Measurements from ENCODE around the gene PPP6R1. TPM values are rescaled to one million over a fixed set of nuclear protein-coding genes. Genes with fewer than 3 reads are reported as not detected.

The PPP6R1 gene
- total and polyA plus RNA-seq, 2 of the 13 experiments (the other 11 are each of a cell fraction or from before 2014, with no cell fraction given), result 25.8 to 54.0 TPM

DNA sequence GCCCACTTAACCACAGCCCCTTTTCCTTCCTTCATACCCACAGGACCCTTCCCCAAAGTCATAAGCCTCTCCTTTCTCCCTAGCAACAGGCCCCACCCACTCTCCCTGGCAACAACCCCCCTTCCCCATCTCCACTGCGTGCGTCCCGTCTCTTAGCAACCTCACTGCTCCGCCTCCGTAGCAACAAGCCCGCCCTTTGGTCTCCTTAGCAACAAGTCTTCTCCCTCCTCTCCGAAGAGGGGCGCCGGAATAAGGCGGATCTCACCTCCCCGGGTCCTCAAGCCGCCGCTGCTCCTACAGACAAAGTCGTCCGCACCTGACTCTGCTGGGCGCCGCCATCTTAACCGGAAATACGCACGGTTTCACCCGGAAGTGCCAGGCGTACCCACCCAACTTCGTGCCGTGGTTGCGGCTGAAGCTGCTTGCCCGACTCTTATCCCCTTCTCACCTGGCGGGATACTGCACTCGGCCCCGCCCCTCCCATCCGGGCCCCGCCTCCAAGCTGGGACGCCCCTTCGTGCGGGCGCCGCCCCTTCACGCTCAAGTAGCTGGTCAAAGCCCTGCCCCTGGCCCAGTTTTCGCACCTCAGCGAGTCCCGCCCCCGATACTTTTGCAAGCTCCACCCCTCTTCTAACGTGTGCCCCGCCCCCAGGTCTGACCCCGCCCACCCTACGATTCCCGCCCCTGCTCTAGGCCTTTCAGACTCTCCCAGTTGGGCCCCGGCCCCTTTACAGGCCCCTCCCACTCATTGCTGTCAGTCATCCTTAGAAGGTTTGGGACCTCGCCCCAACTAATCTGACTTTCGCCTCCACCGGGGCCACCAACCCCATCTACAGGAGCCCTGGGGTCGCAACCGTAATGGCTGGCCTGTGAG, 21.2 kb upstream of the PPP6R1 start, which contains the start of gene HSPBP1 (continued):
- TF ChIP-seq PRMT3 (CRISPR knock-in tag; IDR thresholded peaks at IDR 0.05; ENCODE audit: borderline replicate concordance, low read depth) (no peak), ZNF3 (CRISPR knock-in tag; IDR thresholded peaks at IDR 0.05) (no peak), SPEN (CRISPR knock-in tag; IDR thresholded peaks at IDR 0.05; ENCODE audit: low read depth) (no peak), YY1 (IDR thresholded peaks at IDR 0.05; ENCODE audit: insufficient read depth, insufficient replicate concordance, low read depth, low read length) (peak; percentile 99), ELF3 (CRISPR knock-in tag; IDR thresholded peaks at IDR 0.05) (no peak), TAF15 (IDR thresholded peaks at IDR 0.05; ENCODE audit: low read depth, low read length, poor library complexity, severe bottlenecking) (no peak), TEAD3 (CRISPR knock-in tag; optimal IDR thresholded peaks at IDR 0.05; ENCODE audit: borderline replicate concordance) (peak; percentile 83), ZNF674 (CRISPR knock-in tag; IDR thresholded peaks at IDR 0.05; ENCODE audit: low read depth) (no peak), ZNF230 (CRISPR knock-in tag; IDR thresholded peaks at IDR 0.05) (no peak), NONO (IDR thresholded peaks at IDR 0.05) (no peak), NONO (CRISPR knock-in tag; conservative IDR thresholded peaks at IDR 0.05) (peak; percentile 40), CBX2 (IDR thresholded peaks at IDR 0.05; ENCODE audit: low read depth, low read length) (no peak), CBX2 (CRISPR knock-in tag; IDR thresholded peaks at IDR 0.05; ENCODE audit: low read depth) (no peak), HCFC1 (IDR thresholded peaks at IDR 0.05; ENCODE audit: low read depth, low read length) (peak; percentile 68), ZKSCAN1 (IDR thresholded peaks at IDR 0.05; ENCODE audit: low read length) (no peak), SMC3 (IDR thresholded peaks at IDR 0.05; ENCODE audit: low read length) (no peak), ZFAT (CRISPR knock-in tag; conservative IDR thresholded peaks at IDR 0.05) (no peak), ZNF30 (CRISPR knock-in tag; IDR thresholded peaks at IDR 0.05) (no peak)
- TF ChIP-seq, protein P1, sequence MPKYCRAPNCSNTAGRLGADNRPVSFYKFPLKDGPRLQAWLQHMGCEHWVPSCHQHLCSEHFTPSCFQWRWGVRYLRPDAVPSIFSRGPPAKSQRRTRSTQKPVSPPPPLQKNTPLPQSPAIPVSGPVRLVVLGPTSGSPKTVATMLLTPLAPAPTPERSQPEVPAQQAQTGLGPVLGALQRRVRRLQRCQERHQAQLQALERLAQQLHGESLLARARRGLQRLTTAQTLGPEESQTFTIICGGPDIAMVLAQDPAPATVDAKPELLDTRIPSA (CRISPR knock-in tag; IDR thresholded peaks at IDR 0.05; ENCODE audit: borderline replicate concordance), result no peak
- TF ChIP-seq, protein P2, sequence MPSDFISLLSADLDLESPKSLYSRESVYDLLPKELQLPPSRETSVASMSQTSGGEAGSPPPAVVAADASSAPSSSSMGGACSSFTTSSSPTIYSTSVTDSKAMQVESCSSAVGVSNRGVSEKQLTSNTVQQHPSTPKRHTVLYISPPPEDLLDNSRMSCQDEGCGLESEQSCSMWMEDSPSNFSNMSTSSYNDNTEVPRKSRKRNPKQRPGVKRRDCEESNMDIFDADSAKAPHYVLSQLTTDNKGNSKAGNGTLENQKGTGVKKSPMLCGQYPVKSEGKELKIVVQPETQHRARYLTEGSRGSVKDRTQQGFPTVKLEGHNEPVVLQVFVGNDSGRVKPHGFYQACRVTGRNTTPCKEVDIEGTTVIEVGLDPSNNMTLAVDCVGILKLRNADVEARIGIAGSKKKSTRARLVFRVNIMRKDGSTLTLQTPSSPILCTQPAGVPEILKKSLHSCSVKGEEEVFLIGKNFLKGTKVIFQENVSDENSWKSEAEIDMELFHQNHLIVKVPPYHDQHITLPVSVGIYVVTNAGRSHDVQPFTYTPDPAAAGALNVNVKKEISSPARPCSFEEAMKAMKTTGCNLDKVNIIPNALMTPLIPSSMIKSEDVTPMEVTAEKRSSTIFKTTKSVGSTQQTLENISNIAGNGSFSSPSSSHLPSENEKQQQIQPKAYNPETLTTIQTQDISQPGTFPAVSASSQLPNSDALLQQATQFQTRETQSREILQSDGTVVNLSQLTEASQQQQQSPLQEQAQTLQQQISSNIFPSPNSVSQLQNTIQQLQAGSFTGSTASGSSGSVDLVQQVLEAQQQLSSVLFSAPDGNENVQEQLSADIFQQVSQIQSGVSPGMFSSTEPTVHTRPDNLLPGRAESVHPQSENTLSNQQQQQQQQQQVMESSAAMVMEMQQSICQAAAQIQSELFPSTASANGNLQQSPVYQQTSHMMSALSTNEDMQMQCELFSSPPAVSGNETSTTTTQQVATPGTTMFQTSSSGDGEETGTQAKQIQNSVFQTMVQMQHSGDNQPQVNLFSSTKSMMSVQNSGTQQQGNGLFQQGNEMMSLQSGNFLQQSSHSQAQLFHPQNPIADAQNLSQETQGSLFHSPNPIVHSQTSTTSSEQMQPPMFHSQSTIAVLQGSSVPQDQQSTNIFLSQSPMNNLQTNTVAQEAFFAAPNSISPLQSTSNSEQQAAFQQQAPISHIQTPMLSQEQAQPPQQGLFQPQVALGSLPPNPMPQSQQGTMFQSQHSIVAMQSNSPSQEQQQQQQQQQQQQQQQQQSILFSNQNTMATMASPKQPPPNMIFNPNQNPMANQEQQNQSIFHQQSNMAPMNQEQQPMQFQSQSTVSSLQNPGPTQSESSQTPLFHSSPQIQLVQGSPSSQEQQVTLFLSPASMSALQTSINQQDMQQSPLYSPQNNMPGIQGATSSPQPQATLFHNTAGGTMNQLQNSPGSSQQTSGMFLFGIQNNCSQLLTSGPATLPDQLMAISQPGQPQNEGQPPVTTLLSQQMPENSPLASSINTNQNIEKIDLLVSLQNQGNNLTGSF (CRISPR knock-in tag; IDR thresholded peaks at IDR 0.05), result no peak
- TF ChIP-seq, protein P3, sequence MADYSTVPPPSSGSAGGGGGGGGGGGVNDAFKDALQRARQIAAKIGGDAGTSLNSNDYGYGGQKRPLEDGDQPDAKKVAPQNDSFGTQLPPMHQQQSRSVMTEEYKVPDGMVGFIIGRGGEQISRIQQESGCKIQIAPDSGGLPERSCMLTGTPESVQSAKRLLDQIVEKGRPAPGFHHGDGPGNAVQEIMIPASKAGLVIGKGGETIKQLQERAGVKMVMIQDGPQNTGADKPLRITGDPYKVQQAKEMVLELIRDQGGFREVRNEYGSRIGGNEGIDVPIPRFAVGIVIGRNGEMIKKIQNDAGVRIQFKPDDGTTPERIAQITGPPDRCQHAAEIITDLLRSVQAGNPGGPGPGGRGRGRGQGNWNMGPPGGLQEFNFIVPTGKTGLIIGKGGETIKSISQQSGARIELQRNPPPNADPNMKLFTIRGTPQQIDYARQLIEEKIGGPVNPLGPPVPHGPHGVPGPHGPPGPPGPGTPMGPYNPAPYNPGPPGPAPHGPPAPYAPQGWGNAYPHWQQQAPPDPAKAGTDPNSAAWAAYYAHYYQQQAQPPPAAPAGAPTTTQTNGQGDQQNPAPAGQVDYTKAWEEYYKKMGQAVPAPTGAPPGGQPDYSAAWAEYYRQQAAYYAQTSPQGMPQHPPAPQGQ (CRISPR knock-in tag; IDR thresholded peaks at IDR 0.05; ENCODE audit: borderline replicate concordance), result no peak
